Parathyroid adenoma (tissue), 2 donors: ENCODE data around the gene NANOS2.
A peak's percentile ranks its signal among the peaks of the same experiment; 100 is the strongest.

Experiments used
- H2AFZ ChIP-seq: fragments of 300-600 bp; sonication (generic); one replicate; pipeline ENCODE4 v1.7.0; 2017; ENCODE audit warnings: antibody characterized with exemption, mild to moderate bottlenecking
- H3K27ac ChIP-seq: fragments of 300-600 bp; sonication (generic); one replicate; pipeline ENCODE4 v1.7.0; 2017
- H3K27me3 ChIP-seq: fragments of 300-600 bp; sonication (generic); one replicate; pipeline ENCODE4 v1.7.0; 2017; ENCODE audit warnings: low read length; ENCODE audit not compliant: control insufficient read depth, insufficient read depth
- H3K36me3 ChIP-seq: fragments of 300-600 bp; sonication (generic); one replicate; pipeline ENCODE4 v1.7.0; 2017; ENCODE audit warnings: low read length; ENCODE audit not compliant: control insufficient read depth, insufficient read depth
- H3K4me1 ChIP-seq: fragments of 300-600 bp; sonication (generic); one replicate; pipeline ENCODE4 v1.7.0; 2017; ENCODE audit warnings: control low read depth
- H3K4me2 ChIP-seq: fragments of 300-600 bp; sonication (generic); one replicate; pipeline ENCODE4 v1.7.0; 2017; ENCODE audit warnings: low read length
- H3K4me3 ChIP-seq: fragments of 300-600 bp; sonication (generic); one replicate; pipeline ENCODE4 v1.7.0; 2017; ENCODE audit warnings: low read depth, low read length
- H3K79me2 ChIP-seq: fragments of 300-600 bp; sonication (generic); one replicate; pipeline ENCODE4 v1.7.0; 2017; ENCODE audit warnings: control low read depth
- H3K9ac ChIP-seq: fragments of 300-600 bp; sonication (generic); one replicate; pipeline ENCODE4 v1.7.0; 2017; ENCODE audit warnings: mild to moderate bottlenecking
- H3K9me3 ChIP-seq: fragments of 300-600 bp; sonication (generic); one replicate; pipeline ENCODE4 v1.7.0; 2017; ENCODE audit warnings: low read length; ENCODE audit not compliant: control insufficient read depth
- CTCF ChIP-seq: fragments of 300-600 bp; sonication (generic); IDR thresholded peaks from one replicate; pipeline ENCODE4 v1.7.0; 2017; ENCODE audit warnings: antibody characterized with exemption, mild to moderate bottlenecking
- donor health status: primary hyperparathyroidism.

Gene NANOS2

DNA sequence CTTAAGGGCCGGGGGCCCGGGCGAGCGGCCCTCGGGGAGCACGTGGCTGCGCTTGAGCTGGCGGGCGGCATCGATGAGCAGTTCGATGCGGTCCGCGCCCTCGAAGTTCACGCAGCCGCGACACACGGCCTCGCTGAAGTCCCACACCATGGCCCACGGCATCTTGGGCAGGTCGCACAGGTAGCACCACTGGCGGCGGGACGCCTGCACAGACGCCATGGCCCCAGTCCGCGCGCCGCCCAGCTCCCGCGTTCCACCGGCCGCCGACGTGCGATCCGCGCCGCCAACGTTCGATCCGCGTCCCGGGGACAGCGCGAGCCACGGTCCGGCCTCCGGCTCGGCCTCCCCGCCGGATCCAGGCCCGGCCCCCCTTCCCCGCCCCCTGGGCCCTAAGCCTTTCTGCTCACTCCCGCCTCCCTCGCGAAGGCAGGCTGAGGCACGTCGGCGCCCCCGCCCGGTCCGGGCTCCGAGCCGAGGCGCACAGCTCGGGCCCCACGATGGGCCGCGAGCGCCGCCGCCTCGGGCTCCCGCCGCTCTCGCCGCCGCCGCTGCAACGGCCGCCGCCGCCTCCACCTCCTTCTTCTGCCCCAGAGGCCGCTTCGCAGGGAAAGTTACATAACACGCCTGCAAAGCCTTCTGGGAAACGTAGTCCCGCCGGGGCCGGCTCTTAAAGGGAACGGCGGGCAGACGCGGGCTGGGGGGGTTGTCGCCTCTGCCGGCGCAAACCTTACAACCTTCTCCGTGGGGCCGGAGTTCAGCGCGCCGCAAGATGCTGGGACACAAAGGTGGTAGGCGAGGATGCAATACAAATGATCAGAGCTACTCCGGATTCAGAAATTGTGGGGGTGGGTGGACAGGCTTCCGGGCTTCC, 28.8 kb downstream of the NANOS2 start, which contains the start of gene IRF2BP1:
TSS of gene IRF2BP1 (minus strand) at position 586 of the 871 bp plus-strand sequence. CDS start at position 219, 367 bp downstream.
- Histone ChIP-seq H3K4me2 (peak within 1 kb of the TSS; percentile 99), H3K4me1 (peaks cover 9% of the 10 kb centered on the region), H3K4me3 (peak within 1 kb of the TSS; percentile 69), H3K9me3 (no peaks in the 10 kb centered on the region), H3K27me3 (no peaks in the 10 kb centered on the region), H3K36me3 (no peaks in the 10 kb centered on the region), H3K27ac (peak within 1 kb of the TSS; percentile 93), H3K9ac (peak within 1 kb of the TSS; percentile 82), H2AFZ (peak within 1 kb of the TSS; percentile 94), H3K79me2 (peaks cover 2% of the 10 kb centered on the region)
- no peak for TF ChIP-seq CTCF

GRCh38 chr19:45884682-45885555, 29.7 kb downstream of the NANOS2 start:
- peaks cover 9% of the 10 kb centered on the region for H3K4me1 ChIP-seq
- H2AFZ ChIP-seq = peak overlapping the region; percentile 81
- H3K79me2 ChIP-seq = peaks cover 2% of the 10 kb centered on the region
- H3K36me3 ChIP-seq = no peaks in the 10 kb centered on the region
- peak overlapping the region; percentile 93 for H3K27ac ChIP-seq
- H3K9ac ChIP-seq = peak overlapping the region; percentile 8
- peak overlapping the region; percentile 80 for H3K4me2 ChIP-seq
- no peak for TF ChIP-seq CTCF
- H3K27me3 ChIP-seq = no peaks in the 10 kb centered on the region
- peak overlapping the region; percentile 69 for H3K4me3 ChIP-seq
- H3K9me3 ChIP-seq = no peaks in the 10 kb centered on the region

DNA sequence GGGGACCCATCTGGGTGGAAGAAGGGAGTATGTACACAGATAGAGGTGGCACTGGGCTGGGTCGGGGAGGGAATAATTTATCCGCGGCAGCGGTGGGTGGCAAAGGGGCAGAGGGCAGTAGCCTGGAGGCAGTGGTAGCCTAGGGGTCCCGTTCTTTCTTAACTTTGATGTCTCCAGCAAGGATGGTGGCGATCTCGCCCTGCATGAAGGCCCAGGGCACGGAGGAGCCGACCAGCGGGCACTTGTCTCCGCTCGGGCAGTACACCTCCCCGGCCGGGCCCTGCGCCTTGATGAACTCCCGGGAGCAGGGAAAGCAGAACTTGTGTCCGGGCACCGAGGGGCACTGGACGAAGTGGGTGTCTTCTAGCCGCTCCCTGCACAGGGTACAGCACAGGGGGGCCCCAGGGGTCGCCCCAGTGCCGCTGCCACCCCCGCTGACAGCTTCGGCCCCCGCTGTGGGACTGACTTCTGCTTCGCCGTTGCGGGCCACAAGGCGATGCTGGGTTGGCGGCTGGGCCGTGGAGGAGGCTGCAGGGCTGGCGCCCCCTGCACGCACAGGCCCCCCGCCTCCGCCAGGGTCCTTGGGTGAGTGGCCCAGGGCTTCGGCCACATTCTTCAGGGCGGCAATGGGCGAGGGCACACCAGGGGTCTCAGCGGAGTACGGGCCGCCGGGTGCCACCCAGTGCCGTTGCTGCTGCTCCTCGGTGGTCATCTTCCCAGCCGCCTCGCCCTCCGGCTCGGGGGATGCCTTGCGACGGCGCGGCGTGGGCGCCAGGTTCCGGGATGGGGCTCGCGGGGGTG, 30.5 kb downstream of the NANOS2 start:
- H3K4me1 ChIP-seq = peaks cover 9% of the 10 kb centered on the region
- no peaks in the 10 kb centered on the region for H3K36me3 ChIP-seq
- no peaks in the 10 kb centered on the region for H3K27me3 ChIP-seq
- no peak overlapping the region for H2AFZ ChIP-seq
- peak overlapping the region; percentile 80 for H3K4me2 ChIP-seq
- H3K27ac ChIP-seq = no peak overlapping the region
- H3K79me2 ChIP-seq = peaks cover 2% of the 10 kb centered on the region
- H3K4me3 ChIP-seq = no peak overlapping the region
- no peaks in the 10 kb centered on the region for H3K9me3 ChIP-seq
- TF ChIP-seq CTCF = no peak
- H3K9ac ChIP-seq = no peak overlapping the region

DNA sequence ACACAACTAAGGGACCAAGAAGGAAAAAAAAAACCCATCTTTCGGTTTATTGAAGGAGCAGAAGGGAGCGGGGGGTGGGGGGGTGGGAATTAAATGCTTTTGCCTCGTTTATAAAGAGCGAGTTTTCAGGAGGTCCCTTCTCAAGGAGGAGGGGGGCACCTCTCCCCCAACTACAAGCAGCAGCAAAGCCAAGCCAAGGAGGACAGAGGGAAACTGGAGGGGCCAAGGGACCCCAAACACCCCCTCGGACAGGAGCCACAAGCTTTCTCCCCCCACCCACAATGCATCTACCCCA, 31.0 kb downstream of the NANOS2 start:
- Histone ChIP-seq H3K4me2 (no peak overlapping the region), H3K36me3 (no peaks in the 10 kb centered on the region), H3K4me3 (no peak overlapping the region), H3K27ac (no peak overlapping the region), H3K79me2 (peaks cover 2% of the 10 kb centered on the region), H3K27me3 (no peaks in the 10 kb centered on the region), H3K9me3 (no peaks in the 10 kb centered on the region), H3K9ac (no peak overlapping the region), H2AFZ (no peak overlapping the region), H3K4me1 (peaks cover 9% of the 10 kb centered on the region)
- TF ChIP-seq CTCF = no peak
